Endothelial cell (in vitro differentiated cells): ENCODE results near the gene DHRS12. TPM values are rescaled to one million over a fixed set of nuclear protein-coding genes. Genes with fewer than 3 reads are reported as not detected.
A peak's percentile ranks its signal among the peaks of the same experiment; 100 is the strongest.

Experiments
- DNase-seq: peaks from one replicate; pipeline ENCODE4 v3.0.0; 2021; ENCODE audit warnings: low spot score
- H3K27ac Mint-ChIP-seq: one replicate; pipeline ENCODE4 v1.8.0; 2021; ENCODE audit warnings: mixed read lengths, inconsistent platforms; ENCODE audit not compliant: unreplicated experiment
- H3K27me3 Mint-ChIP-seq: one replicate; pipeline ENCODE4 v1.8.0; 2021; ENCODE audit warnings: mild to moderate bottlenecking, moderate library complexity, mixed read lengths, inconsistent platforms; ENCODE audit not compliant: unreplicated experiment
- H3K36me3 Mint-ChIP-seq: one replicate; pipeline ENCODE4 v1.8.0; 2021; ENCODE audit warnings: mild to moderate bottlenecking, low read depth, mixed read lengths, inconsistent platforms; ENCODE audit not compliant: unreplicated experiment
- H3K4me1 Mint-ChIP-seq: one replicate; pipeline ENCODE4 v1.8.0; 2021; ENCODE audit warnings: mild to moderate bottlenecking, mixed read lengths, inconsistent platforms; ENCODE audit not compliant: unreplicated experiment
- H3K4me3 Mint-ChIP-seq: one replicate; pipeline ENCODE4 v1.8.0; 2021; ENCODE audit warnings: mild to moderate bottlenecking, mixed read lengths, inconsistent platforms; ENCODE audit not compliant: unreplicated experiment
- H3K9me3 Mint-ChIP-seq: one replicate; pipeline ENCODE4 v1.8.0; 2021; ENCODE audit warnings: mixed read lengths, inconsistent platforms; ENCODE audit not compliant: unreplicated experiment
- total RNA-seq: library from RNA; stranded (reverse); fragmentation: NEBNext Ultra II Directional; extraction: Animal tissue kit (Norgen Biotek cat#: 25700); gene quantifications from one replicate; pipeline ENCODE4 v1.2.1, GENCODE V29; 2021; ENCODE audit not compliant: unreplicated experiment
- TF ChIP-seq, protein P1 (sequence below): fragments of 200-600 bp; sonication (generic); IDR thresholded peaks from one replicate; pipeline ENCODE4 v1.5.0; 2021; ENCODE audit warnings: antibody characterized with exemption; ENCODE audit not compliant: unreplicated experiment

DHRS12 gene
- total RNA-seq, 1 donor from 2014 or later, result 13.3 TPM

DNA sequence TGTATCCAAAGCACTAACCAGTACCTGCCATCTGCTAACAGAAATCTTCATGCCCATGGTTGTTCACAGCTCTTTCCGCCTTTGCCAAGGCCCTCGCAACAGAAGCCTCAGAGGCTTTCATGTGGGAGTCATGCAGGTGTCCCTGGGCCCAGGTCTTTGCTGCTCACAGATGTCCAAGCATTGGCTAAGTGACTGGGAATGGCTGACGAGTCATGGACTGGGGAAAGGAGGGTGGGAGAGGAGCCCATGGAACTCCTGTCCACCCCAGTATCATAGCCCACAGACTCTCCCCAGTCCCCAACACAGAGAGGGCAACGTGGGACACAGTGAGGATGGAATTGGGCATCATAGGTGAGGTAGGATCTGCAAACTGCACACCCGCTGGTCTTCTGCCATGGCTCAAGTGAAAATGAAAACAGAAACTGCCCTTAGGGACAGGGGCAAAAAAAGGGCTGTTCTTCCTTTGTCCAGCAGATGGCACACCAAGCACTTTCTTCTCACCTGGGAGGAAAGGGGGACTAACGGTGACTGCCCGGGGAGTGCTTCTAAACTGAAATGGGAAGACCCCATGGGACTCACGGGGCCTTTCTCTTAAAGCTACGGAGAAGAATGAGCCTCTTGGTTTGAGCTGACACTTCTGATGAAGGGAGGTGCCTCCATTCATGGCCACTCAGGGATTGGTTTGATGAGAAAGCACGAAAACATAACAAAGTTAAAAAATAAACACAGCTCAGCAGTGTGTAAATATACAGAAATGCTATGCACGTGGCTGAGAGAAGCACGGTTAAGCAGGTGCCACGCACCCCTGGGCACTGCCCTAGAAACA lies 11.1 kb upstream of the DHRS12 start:
- no peak overlapping the region for H3K27ac Mint-ChIP-seq

DNA sequence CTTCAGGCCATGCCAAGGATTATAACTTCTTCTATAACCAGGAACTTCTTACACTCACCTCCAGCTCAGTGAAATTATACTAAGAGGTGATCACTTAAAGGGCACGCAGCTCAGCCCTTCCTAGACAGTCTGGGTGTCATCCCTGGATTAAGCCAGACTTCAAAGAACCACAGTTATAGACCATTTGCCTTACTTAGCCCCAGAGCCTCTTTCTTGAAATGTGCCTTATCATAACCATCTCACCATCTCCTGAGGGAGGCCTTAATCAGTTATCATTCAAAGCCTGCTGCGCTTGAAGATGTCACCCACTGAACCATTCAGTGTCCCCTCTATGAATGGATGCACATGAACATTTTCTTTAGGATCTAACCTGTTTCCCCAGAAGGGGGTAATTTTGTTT lies 10.1 kb upstream of the DHRS12 start:
- H3K36me3 Mint-ChIP-seq, result no peaks in the 10 kb centered on the region
- DNase-seq, result no peak
- no peaks in the 10 kb centered on the region for H3K9me3 Mint-ChIP-seq
- TF ChIP-seq, protein P1, sequence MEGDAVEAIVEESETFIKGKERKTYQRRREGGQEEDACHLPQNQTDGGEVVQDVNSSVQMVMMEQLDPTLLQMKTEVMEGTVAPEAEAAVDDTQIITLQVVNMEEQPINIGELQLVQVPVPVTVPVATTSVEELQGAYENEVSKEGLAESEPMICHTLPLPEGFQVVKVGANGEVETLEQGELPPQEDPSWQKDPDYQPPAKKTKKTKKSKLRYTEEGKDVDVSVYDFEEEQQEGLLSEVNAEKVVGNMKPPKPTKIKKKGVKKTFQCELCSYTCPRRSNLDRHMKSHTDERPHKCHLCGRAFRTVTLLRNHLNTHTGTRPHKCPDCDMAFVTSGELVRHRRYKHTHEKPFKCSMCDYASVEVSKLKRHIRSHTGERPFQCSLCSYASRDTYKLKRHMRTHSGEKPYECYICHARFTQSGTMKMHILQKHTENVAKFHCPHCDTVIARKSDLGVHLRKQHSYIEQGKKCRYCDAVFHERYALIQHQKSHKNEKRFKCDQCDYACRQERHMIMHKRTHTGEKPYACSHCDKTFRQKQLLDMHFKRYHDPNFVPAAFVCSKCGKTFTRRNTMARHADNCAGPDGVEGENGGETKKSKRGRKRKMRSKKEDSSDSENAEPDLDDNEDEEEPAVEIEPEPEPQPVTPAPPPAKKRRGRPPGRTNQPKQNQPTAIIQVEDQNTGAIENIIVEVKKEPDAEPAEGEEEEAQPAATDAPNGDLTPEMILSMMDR, result no peak
- H3K27me3 Mint-ChIP-seq, result peaks cover 4% of the 10 kb centered on the region
- no peak overlapping the region for H3K27ac Mint-ChIP-seq
- no peak overlapping the region for H3K4me3 Mint-ChIP-seq
- peaks cover 30% of the 10 kb centered on the region for H3K4me1 Mint-ChIP-seq

More for the DNA sequence above, 11.1 kb upstream of the DHRS12 start:
- Mint-ChIP-seq H3K4me1 (peaks cover 30% of the 10 kb centered on the region), H3K36me3 (no peaks in the 10 kb centered on the region), H3K27me3 (peaks cover 6% of the 10 kb centered on the region), H3K9me3 (no peaks in the 10 kb centered on the region), H3K4me3 (no peak overlapping the region)
- TF ChIP-seq, protein P1, result peak; percentile 81
- peak; percentile 73 for DNase-seq

DNA sequence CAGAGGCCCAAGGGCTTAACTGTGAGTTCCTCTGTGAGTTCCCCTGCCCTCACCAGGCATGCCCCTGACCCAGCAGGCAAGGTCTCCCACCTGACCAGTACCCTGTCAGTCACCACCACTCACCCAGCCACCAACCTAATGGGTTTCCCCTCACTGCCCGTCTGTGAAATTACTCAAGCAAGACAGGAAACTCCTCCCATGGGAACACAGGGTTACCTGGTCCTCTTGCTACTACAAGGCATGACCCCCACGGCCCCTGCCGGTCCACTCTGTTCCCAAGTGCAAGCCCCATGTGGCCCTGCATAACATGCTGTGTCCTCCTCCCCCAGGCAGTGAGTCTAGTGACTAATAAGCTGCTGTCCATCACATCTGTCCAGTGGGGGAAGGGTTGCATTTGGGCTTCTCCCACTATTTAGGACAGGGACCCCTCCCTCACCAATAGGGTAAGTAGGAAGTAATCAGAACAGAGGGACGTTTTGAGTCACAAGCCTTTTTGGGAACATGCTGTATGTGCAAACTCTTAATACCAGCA lies 8.0 kb upstream of the DHRS12 start:
- Mint-ChIP-seq H3K27ac (peak overlapping the region; percentile 51), H3K4me3 (no peak overlapping the region), H3K9me3 (no peaks in the 10 kb centered on the region), H3K36me3 (no peaks in the 10 kb centered on the region), H3K27me3 (peaks cover 2% of the 10 kb centered on the region), H3K4me1 (peaks cover 33% of the 10 kb centered on the region)
- TF ChIP-seq, protein P1, result no peak
- no peak for DNase-seq

DNA sequence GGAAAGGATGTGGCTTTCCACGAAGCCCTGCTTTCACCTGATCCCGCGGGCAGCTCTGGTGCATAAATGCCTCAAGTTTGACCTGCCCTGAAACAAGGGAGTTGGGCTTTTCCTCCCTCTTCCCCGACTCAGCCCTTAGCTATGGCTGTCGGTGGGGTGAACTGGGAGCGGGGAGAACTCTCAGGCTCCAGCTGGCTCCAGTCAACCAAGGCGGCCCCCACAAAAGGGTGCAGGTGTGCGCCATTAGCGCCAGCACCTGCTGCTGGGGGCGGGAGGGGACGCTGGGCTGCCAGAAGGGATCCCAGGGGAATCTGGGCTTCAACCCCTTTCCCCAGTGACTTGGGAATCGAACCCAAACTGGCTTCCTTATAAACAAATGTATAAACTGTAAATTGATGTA lies 7.1 kb upstream of the DHRS12 start:
- TF ChIP-seq, protein P1, result no peak
- no peak overlapping the region for H3K4me3 Mint-ChIP-seq
- DNase-seq, result no peak
- H3K4me1 Mint-ChIP-seq, result peaks cover 32% of the 10 kb centered on the region
- no peaks in the 10 kb centered on the region for H3K36me3 Mint-ChIP-seq
- no peaks in the 10 kb centered on the region for H3K9me3 Mint-ChIP-seq
- peak overlapping the region; percentile 51 for H3K27ac Mint-ChIP-seq
- peaks cover 3% of the 10 kb centered on the region for H3K27me3 Mint-ChIP-seq

DNA sequence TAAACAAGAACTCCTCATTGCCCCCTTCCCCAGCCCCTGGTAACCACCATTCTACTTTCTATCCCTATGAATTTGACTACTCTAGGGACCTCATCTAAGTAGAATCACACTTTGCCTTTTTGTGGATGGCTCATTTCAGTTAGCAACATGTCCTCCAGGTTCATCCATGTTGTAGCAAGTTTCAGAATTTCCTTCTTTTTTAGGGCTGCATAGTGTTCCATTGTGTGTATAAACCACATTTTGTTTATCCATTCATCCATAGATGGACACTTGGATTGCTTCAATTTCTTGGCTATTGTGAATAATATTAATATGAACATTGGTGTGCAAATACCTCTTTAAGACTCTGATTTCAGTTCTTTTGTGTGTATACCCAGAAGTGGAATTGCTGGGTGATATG lies 4.8 kb upstream of the DHRS12 start:
- H3K36me3 Mint-ChIP-seq, result peaks cover 5% of the 10 kb centered on the region

More for the DNA sequence above, 4.8 kb upstream of the DHRS12 start:
- Mint-ChIP-seq H3K4me3 (no peak overlapping the region), H3K27ac (no peak overlapping the region), H3K27me3 (peaks cover 7% of the 10 kb centered on the region), H3K4me1 (peaks cover 41% of the 10 kb centered on the region), H3K9me3 (no peaks in the 10 kb centered on the region)
- no peak for DNase-seq
- TF ChIP-seq, protein P1, result no peak
